ENCODE data around the gene GNAZ.
A peak's percentile ranks its signal among the peaks of the same experiment; 100 is the strongest.

The GNAZ gene

GRCh38 chr22:23109441-23109978 is 39.2 kb downstream of the GNAZ start:
- DNase-seq = no peak

GRCh38 chr22:23110190-23110921 is 40.0 kb downstream of the GNAZ start:
- DNase-seq = peak; percentile 27

DNA sequence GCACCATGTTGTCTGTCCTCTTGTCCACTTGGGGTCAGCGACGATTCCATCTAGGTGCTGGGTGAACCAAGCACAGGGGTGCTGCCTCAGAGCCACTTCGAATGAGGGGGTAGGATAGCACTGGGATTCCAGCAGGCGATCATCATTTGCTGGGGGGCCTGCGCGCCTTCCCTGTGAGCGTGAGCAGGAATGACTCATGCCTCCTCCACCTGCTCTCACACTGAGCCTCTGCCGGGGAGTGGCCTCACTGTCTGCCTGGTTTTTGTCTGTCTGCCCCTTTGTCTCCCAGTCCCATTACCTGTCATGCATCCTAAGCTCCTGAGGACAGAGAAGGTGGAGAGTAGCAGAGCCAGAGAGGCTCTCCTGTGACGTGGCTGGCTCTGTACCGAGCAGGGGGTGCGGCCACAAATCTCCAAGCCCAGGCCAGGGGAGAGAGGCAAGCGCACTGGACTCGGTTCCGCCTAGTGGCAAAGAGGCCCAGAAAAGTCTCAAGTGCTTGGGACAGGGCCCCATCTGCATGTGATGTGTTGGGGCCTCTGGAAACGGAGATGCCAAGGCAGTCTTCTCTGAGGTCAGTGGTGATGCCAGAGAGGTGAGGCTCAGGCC is 40.7 kb downstream of the GNAZ start:
- DNase-seq = peak; percentile 45

GRCh38 chr22:23112472-23113012 is 42.2 kb downstream of the GNAZ start:
- DNase-seq = no peak

GRCh38 chr22:23113067-23113846 is 42.9 kb downstream of the GNAZ start:
- DNase-seq = peak; percentile 15

DNA sequence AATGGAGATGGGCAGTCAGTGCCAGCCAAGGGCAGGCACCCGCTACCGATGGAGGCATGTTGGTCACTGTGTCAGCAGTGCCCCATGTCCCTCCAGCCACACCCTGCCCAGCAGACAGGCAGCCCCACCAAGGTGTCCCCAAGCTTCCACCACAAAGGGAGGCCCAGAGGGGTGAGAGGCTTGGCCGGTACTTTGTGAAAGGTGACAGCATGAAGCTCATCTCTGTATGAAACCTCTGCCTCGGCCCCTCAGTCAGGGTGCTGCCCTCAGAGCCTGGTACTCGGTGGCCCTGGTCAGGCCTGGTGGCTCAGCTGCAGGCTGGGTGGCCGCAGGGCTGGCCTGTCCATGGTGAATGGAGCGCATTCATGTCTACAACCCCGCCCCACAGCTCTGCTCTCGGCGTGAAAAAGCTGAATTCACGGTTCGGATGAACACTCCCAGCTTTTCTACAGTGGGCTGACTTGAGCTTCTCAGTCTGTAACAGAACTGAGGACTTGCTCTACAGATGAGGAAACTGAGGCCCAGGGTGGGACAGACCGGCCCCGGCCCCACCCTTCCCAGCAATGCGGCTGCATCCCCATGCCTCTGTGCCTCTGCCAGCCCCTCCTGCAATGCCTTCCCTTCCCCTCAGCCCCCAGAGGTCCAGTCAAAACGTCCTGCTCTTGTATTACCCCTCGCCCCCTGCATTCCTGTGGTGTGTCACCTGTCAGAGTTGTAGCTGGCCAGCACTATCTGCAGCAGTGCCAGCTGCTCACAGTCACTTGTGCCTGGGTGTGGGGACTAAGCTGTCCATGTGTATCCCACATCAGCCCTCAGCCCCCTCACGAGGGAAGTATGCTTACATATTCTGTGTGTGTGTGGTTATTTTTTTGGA is 43.8 kb downstream of the GNAZ start:
- no peak for DNase-seq

- no peak for DNase-seq
Observed at GRCh38 chr22:23114721-23115020, 44.4 kb downstream of the GNAZ start.

DNA sequence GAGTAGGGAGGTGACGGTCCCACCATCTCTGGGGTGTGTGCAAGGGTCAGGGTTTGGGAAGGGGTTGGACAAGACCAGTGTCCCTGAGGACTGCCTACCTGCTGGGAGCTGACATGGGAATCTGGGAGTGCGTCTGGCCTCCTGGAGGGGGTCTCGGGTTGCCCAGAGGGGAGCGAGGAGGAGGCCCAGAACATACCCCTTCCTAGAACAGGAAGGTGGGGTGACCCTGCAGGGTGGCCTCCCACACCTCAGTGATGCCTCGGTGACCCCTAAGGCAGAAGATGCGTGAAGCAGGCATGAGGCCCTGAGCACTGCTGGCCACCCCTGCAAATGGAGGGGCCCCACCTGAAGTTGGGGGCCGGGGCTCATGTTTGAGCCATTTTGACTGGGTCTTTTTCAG is 45.0 kb downstream of the GNAZ start:
- DNase-seq = no peak

GRCh38 chr22:23115825-23116494 is 45.6 kb downstream of the GNAZ start:
- DNase-seq = no peak

GRCh38 chr22:23116506-23117263 is 46.4 kb downstream of the GNAZ start:
- DNase-seq = no peak

GRCh38 chr22:23117275-23117674 is 47.0 kb downstream of the GNAZ start:
- DNase-seq = no peak

GRCh38 chr22:23117891-23118646 is 47.8 kb downstream of the GNAZ start:
- no peak for DNase-seq

DNA sequence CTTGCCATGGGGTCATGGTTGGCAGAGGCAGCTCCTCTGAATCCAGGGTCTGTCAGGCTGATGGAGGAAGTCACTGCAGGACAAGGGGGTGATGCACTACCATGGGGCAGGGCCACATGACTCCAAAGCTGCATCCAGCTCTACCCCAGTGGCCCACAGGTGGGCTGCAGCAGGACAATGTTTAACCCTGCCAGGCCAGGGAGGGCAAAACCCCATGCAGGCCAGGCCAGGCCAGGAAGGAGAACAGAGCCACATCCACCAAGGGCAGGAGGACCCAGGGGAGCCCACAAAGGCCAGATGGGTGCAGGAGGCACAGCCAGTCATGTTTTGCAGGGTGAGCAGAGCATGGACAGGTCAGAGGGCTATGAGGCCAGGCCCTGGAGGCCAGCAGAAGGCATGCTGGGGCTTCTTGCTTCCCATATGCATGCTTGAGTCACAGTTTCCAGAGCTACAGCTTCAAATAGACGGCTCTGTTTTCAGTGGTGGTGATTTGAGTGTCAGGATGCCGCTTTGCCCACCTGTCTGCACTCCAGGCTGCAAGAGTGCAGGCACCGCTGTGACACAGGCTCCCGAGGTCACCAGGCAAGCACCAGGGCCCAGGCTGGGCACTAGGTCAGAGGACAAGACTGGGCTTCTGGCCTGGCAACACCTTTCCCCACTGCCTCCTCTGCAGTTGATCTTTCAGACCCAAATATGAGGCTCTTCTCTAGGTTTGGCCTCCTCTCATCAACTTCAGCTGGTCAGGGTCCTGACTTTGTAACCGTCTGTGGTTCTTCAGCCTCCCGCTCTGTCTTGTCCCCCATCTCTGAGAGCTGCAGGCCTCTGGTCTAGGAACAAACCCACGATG is 48.6 kb downstream of the GNAZ start:
- no peak for DNase-seq

GRCh38 chr22:23119494-23120414 is 49.4 kb downstream of the GNAZ start:
- DNase-seq = no peak

DNA sequence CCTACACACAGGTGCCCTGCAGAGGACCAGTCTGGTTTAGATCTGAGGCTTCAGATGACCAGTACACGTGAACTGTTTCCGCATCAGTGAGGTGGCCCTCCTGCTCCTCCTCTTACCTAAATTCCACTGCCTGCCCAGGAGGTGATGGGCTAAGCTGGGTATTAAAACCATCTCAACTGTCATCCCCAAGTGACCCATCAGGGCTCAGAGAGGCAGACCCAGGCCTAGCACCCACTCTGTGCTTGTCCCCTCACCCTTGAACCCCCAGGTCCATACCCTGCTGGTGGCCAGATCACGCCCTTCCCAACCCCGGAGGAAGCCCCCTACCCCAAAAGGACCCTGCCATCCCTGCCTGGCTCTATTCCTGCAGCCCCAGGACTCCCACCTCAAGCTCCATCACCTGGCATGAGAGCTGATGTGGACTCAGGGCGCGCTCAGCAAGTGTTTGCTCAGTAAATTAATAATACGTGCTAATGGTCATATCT is 50.1 kb downstream of the GNAZ start:
- no peak for DNase-seq

GRCh38 chr22:23121000-23121421 is 50.7 kb downstream of the GNAZ start:
- no peak for DNase-seq

DNA sequence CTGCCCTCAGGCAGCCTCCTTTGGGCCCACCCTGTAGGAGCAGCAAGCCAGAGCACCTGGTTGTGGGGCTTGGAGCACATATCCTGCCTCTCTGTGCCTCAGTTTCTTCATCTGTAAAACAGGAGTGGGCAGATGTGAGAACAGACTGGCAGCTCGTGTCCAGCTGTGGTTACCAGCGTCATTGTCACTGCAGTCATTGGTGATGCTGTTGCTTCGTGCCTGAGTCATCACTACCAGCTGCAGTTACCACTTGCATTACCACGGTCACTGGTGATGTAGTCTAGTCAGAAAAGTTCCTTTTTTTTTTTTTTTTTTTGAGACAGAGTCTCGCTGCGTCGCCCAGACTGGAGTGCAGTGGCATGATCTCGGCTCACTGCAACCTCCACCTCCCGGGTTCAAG is 51.1 kb downstream of the GNAZ start:
- DNase-seq = no peak

Measured in DMS79 (cell line).